D341Med (cell line): Measurements from ENCODE around the gene GRAMD1B.
"Not testable (repeated sequence)": the region's sequence is repeated elsewhere in the genome, so short reads cannot be mapped to it uniquely, and the experiment has no call there.

ENCODE experiments used
- DNase-seq: peaks from one replicate; pipeline ENCODE4 v3.0.0; 2012; ENCODE audit warnings: low spot score

The GRAMD1B gene

DNA sequence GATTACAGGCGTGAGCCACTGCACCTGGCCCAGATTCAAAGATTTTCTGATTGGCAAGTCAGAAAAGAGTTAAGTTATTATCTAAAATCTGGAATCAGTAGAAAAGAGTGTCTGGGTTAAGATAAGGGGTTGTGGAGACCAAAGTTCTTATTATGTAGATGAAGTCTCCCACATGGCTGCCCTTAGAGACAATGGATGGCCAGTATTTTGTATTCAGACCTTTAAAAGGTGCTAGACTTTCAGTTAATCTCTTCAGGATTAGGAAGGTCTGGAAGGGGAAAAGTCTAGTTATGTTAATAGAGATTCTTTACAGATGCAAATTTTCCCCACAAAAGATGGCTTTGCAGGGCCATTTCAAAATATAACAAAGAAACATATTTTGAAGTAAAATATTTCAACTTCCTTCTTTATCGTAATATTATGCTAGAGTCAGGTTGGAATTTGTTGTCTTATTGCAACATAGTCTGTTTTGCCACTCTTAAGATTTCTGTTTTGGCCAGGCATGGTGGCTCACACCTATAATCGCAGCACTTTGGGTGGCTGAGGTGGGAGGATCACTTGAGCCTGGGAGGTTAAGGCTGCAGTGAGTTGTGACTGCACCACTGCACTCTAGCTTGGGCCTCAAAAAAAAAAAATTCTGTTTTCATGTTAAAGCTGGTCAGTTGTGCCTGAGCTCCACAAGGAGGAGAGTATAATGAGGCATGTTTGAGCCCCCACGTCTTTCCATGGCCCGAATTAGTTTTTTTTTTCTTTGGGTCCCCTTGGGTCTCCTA lies 14.0 kb downstream of the GRAMD1B start:
- DNase-seq, result no peak

DNA sequence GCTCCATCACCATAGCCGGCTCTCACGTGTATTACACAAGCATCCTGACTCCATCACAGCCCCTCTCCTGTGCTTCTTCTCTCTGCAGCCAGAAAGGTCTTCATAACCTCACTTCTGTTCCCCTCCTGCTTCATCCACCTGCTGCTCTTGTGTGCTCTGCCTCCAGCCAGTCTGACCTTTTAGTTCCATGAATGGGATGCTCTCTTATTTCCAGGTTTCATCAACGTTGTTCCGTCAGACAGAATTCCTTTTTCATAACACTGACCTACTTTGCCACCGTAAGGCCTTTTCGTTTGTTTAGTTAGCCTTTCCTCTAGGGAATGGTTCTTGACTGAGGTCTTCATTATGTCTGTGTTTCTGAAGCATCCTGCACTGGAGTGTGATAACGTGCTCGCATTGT lies 18.8 kb downstream of the GRAMD1B start:
- DNase-seq, result no peak

DNA sequence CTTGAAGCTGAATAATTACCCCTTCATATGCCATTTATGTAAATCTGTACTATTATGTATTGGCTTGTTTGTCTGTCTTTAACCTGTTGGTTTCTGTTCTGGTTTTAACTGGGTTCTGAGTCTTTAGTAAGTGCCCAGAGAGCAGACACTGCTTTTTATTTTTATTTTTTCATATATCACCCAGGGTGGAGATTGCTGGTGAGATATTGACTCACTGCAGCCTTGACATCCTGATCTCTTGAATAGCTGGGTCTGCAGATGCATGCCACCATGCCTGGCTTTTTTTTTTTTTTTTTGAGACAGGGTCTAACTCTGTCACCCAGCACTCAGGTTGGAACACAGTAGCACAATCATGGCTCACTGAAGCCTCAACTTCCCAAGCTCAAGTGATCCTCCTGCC lies 19.4 kb downstream of the GRAMD1B start:
- no peak for DNase-seq

DNA sequence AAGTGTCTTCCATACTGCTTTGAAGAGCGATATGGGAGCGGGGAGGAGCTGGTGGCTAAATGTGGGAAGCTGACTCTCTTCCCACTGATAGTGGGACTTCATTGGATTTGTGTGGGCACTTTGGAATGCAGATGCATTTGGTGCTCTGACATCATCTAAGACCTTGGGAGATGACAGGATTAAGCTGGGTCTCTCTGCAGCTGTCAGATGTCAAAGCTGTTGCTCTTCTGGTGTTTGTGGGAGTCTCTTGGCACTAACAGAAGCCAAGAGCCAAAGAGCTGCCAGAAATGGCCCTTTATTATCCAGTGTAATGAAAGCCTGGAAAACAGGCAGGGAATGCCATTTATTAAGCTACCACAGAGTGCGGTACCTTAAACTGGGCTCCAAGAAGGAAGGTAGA lies 20.6 kb downstream of the GRAMD1B start:
- no peak for DNase-seq

DNA sequence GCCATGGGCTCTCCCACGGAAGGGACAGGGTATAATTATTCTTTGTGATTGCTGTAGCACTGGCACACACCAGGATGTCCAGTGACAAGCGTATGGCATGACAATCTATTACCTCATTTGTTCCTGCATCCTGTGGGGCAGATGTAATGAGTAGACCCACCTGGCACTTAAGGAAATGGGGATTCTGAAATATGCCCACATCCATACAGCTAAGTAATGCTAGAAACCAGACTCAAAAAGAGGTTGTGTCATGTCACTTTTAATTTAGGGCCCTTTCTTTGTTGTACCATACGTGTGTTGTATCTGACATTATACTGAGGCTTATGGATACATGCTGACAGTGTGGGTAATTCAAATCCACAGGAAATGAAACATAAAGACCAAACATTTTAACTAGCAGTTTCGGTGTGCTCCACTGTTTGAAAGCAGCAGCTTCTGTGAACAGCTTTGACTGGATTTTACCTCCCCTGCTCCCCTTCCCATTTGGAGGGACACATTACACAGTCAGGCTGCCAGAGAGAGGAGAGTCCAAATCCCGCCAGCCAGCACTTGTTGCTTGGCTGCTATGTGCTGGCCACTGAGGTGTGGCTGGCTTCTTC lies 21.2 kb downstream of the GRAMD1B start:
- DNase-seq, result no peak

DNA sequence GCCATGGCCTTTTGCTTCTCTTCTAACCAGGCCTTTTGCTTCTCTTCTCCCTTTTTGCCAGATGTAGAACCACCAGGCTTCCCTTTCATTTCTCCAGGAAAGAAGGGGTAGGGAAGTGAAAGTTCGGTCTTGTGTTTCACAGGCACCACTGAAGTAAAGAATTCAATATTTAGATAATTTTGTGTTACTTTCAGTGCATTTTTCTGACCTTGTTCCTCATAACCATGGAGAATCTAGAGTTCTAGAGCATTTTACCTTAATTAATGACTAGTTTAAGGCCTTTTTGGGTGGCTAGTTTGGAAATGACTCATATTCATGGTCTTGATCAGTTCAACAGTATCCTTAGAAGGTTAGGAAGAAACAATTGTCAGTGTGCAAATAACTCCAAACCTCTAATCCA lies 22.7 kb downstream of the GRAMD1B start:
- no peak for DNase-seq

DNA sequence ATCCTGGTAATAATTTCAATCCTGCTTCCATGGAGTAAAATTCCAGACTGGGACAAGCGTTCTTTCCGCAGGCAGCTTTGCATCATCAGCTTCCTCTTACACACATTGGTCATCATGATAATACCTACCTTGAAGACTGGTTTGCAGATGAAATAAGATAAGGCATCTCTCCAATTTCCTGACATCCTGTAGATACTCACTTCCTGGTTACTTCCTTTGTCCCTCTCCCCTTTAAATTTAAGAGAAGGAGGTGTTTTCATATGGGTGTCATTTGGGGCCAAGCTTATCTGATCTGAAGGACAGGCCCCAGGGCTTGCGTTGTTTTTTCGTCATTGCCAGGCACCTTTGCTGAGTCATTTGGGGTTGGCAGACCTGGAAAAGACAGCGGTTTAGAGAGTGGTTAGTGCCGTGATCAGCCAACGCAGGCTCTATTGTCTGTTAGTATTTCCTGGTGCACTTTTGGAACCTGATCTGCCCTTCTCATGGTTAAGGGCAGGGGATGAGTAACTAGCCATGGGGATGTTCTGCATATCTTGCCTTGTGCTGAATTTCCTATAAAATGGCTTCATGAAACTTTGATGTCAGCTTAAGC lies 24.1 kb downstream of the GRAMD1B start:
- DNase-seq, result no peak

DNA sequence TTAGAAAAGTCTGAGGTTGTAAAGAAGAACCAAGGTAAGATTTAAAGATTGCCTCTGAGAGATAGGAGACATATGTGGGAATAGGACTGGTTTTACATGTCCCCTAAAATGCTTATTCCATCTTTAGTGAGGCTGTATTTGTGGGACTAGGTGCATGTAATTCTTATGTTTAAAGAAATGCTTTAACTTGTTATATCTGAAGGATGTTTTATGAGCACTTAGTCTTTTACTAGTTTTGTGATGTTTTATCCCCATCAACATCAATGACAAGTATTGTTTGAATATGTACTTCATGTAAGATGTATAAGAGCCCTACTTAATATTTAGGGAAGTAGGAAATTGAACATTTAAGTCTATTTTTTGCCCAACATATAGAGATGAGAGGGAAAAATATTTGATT lies 24.7 kb downstream of the GRAMD1B start:
- DNase-seq, result no peak

DNA sequence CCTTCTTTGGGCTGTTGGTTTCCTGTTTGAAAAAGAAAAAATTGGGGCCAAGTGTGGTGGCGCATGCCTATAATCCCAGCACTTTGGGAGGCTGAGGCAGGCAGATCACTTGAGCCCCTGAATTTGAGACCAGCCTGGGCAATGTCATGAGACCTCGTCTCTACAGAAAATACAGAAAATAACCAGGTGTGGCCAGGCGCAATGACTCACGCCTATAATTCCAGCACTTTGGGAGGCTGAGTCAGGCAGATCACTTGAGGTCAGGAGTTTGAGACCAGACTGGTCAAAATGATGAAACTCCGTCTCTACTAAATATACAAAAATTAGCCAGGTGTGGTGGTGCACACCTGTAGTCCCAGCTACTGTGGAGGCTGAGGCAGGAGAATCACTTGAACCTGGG lies 26.4 kb downstream of the GRAMD1B start:
- not testable (repeated sequence) for DNase-seq

DNA sequence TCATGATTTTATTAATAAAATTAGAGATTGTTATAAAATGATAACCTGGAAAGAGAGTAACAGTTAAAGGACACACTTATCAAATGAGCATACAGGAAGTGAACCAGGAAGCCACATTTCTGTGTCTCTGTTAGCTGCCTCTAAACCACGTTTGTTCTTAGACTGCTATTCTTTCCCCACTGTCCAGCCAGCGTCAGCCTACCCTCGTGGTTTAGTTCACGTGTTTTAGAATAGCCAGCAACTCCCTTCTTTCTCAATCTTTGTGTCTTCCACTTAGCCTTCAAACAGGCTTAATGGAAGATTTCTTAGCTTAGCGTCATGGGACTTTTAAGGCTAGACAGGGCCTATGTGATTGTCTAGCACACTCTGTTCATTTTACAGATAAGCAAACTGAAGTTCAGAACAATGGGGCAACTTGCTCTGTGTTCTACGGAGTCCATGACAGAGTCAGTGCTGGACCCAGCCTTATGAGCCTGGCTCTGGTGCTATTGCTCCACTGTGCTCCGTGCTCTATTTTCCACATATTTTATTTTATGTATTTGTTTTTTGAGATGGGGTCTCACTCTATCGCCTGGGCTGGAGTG lies 27.2 kb downstream of the GRAMD1B start:
- no peak for DNase-seq

DNA sequence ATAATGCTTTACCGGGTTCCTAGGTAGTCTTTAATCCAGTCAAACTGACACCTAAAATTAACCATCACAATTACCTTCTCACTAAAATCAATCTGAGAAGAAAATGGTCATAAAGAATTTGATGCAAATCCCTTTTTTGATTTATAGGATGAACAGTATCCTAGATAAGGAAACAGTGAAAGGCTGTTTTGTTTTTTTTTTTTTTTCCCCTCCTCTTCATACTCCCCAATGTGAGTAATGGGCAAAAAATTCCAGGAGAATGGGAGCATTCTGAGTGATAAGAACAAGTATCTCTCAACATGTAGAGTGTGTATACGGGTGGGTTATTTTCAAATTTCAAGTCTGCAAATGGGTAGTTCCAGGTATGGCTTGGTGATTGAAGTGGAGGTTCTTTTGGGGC lies 28.4 kb downstream of the GRAMD1B start:
- no peak for DNase-seq

DNA sequence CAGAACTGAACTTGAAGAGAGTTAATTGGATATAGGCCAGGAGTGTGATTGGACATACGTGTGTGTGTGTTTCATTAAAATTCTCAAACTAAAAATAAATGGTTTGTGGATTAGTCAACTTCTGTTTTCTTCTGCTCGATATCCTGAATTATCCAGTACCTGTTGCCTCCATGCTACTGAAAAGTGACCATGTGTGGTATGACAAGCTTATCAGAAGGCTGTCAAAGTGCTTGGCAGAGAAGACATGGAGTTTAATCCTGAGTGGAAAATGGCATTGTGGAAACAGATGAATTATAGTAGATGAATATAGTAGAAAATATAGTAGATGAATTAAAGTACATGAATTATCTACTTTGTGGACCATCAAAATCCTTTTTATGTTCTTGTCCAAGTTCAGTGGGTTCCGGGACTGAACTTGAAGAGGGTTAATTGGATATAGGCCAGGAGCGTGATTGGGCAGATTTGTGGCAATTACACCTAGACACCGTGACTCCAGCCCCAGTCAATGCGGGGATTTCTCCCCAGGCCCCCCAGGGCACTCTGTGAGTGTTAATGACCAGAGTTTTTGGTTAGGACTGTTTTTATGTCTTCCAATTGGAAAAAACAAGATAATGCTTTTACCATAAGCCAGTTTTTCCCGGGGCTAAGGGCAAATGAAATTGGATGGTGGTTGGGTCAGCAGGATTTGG lies 30.1 kb downstream of the GRAMD1B start:
- DNase-seq, result no peak

DNA sequence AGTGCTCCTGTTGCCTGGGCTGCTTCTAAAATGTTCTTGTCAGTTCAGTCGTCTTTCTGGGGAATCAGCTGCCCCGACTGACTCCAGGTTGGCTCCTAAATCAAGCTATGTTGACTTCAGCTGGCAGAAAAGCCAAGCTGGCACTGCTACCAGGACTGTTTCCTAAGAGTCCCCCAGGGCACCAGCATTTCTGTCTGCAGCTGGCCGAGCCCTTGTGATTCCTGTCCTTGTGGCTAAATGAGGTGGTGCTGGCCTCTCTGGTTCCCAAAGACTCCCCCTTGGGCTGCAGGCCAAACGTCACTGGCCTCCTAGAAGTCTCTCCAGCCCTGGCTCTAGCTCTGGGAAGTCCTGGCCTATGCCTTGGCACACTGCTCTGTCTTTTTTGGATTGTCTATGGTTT lies 31.1 kb downstream of the GRAMD1B start:
- DNase-seq, result no peak

DNA sequence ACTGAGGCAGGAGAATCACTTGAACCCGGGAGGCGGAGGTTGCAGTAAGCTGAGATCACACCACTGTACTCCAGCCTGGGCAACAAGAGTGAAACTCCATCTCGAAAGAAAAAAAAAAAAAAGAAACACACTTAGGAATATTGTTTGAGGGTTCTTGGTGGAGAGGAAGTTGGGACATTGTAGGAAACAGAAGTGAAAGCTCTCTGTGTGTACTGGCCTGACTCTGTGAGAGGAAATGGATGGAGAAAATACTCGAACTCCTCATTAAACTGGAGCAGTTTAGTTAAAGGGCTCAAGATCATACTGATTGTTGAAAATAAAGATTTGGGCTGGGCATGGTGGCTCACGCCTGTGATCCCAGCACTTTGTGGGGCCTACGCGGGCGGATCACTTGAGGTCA lies 35.6 kb downstream of the GRAMD1B start:
- not testable (repeated sequence) for DNase-seq

DNA sequence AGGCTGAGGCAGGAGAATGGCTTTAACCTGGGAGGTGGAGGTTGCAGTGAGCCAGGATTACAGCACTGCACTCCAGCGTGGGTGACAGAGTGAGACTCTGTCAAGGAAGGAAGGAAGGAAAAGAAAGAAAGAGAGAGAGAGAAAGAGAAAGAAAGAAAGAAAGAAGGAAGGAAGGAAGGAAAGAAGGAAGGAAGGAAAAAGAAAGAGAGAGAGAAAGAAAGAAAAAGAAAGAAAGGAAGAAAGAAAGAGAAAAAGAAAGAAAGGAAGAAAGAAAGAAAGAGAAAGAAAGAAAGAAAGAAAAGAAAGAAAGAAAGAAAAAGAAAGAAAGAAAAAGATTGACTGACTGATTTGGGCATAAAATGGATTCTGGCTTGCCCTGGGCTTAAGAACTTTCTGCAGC lies 36.1 kb downstream of the GRAMD1B start:
- DNase-seq, result not testable (repeated sequence)

DNA sequence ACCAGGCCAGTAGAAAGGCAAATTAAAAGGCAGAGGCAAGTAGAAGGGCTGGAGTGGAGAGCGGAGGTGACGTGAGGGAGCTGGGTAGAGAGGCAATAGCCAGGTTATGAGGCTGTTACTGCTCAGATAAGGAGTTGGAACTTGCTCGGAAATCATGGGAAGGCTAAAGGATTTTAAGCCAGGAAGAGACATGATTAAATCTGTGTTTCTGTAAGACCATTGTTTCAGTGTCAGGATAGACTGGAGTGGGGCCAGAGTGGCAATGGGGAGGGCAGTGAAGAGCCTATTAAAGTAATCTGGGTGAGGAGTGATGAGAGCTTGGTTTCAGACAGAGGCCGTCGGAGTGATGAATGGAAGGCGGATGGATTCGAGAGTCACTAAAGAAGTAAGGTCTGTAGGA lies 39.0 kb downstream of the GRAMD1B start:
- DNase-seq, result no peak

DNA sequence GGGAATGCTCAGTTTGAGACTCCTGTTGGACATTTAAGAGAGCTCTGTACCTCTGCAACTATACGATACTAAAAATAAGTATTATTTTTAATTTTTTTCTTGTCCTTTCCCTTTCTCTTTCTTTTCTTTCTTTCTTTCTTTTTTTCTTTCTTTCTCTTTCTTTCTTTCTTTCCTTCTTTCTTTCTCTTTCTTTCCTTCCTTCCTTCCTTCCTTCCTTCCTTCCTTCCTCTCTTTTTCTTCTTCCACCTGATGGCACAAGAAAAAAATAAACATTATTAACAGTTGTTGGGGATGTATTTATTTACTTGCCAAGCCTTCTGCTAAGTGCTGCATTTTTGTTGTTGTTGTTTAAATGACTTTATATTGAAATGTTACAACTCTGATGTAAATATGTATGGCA lies 39.5 kb downstream of the GRAMD1B start:
- no peak for DNase-seq

DNA sequence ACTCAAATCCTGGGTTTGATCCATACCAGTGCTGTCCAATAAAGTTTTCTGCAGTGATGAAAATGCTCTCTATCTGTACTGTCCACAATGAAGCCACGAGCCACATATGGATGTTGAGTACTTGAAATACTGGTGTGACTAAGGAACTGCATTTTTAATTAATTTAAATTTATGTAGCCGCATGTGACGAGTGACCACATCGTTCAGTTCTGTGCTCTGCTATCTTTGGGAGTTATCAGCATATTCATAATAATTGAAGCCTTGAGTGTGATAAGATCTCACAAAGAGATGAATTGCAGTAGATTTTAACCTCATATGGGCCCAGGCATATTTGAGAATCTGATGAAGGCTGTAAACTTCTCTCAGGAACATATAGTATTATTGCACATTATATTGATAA lies 40.8 kb downstream of the GRAMD1B start:
- no peak for DNase-seq

DNA sequence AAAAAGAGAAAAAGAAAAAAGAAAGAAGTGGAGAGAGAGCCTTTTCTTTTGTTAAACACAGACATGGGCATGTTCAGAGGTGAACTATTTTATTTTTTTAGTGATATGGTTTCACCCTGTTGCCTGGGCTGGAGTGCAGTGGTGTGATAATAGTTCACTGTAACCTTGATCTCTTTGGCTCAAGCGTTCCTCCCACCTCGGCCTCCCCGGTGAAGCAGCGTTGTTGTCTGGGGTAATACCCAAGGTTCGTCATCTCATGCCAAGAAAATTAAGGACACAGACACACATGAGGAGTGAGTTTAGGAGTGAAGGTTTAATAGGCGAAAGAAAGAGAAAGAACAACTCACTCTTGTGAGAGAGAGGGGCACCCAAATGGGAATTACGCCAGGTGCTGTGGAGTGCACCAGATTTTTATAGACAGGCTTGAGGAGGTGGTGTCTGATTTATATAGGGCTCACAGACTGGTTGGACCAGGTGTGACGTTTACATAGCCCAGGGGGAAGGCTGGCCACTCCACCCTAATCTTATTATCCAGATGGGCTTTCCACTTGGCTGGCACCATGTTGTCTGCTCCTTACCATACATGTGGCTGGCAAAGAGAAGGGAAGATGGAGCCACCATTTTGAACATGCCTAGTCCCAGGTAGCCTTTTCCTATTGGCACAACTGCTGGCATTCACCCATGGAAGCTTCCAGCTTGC lies 42.3 kb downstream of the GRAMD1B start:
- no peak for DNase-seq

DNA sequence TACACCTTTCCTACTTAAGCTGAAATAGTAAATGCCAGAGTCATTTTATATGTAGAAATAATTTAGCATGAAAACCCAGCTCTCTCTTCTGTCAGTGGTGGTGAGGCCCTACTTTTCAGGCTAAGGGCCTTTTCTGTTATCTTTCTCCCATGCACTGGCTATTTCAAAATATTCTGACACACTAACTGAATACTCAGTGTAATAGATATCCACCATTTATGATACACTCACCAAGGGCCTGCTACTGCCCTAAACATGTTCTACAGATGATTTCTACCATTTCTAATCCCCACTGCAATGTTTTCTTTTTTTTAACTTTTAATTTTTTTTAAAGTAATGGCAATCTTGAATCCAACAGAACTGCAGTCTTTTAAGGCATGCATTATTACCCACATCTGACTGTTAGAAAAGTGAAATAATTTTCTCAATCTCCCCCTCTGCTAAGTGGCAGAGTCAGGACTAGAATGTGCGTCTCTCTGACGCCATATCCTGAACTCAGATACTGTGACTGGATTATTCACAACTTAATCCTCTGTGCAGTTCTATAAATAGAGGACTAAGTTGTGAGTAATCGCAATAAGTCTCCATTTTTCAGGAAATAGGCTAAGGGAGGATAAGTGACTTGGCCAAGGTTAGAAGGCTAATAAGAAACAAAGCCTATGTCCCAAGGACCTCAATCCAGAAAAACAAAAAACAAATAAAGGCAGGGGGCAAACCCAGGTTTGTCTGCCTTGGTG lies 44.0 kb downstream of the GRAMD1B start:
- no peak for DNase-seq

DNA sequence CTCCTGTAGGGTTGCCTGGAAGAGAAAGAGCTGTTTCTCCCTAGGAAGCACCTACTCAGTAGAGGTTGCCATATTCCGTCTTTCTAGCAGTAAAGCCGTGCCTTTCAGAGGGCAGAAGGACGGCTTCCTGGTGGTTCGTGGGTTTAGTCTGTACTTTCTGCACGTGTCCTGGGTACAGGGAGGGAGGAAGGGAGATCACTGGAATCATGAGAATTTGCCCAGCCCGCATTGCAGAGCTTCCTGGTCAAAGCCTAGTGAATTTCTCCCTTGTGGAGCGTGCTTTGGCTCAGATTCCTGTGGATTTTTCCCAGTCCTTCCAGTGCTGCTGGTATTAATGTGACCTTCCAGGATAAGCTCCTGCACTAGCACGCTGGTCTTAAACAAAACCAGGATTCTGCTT lies 44.9 kb downstream of the GRAMD1B start:
- no peak for DNase-seq
